ENCODE measurements around the gene ATAD3A.

The ATAD3A gene

DNA sequence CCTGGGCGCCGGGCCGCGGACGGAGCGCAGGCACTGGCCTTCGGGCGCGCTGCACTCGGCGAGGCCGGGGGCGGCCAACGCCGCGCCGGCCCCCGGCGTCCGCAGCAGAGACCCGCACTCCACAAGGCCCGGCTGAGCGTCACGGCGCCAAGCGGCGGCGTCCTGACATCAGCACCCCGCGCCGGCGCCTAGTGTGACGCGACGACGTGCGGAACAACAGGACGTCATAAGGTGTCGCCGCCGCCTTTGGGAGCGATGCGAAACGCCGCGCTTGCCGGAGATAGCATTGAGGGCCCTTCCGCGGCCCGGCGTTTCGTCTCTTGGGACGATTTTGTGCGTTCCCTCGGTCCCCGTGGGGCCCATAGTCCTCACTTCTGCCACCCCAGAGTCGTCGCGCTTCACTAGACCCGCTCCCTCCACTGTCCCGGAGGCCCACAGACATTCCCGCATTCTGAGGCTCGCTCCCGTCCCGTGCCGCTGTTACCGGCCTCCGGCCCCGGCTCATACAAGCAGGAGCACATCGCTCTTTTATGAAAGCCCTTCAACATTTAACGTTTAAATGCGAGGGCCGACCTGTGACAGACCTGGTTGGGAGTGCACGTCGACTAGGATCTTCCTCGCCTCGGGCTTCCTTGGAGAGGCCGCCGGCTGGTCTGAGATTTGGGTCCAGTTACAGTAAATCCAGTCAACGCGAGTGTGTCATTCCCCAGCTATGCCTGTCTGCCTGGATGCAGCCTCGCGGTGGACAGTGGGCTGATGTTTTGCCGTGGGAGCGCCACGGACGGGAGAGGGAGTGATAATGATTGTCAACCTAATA lies 63.0 kb downstream of the ATAD3A start, which contains the start of gene SSU72:
SSU72 (minus strand) TSS at position 143 of the 817 bp plus-strand sequence. CDS start 306 bp downstream, outside the sequence.
- peak; percentile 93 for DNase-seq (ENCODE audit: low spot score)
- peak; percentile 66 for FAIRE-seq

DNA sequence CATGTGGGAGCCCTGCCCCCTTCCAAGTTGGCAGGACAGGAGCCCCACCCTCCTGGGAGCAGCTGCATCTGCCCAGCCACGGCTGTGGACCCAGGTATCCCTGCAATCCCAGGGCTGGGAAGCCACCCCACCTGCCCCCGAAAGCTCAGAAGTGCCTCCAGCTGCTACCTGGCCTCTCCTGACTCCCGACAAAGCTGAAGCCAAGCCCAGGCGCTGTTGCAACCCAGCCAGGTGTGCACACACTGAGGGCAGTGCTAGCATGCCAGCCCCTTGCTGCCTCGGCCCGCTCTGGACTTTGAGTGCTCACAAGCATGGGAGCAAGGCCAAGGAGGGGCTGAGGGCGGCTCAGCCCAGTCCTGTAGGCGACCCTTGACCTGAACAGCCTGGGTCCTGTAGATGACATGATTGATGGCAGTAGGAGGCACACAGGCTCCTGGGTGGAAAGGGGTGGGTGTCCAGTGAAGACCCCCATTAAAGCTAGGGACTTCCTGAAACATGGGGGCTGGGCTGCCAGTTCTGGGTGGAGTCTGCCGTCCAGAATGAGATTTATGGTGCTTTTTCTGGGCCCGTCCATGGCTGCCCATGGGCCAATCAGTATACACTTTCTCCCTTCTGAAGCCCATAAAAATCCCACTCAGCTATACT lies 65.5 kb downstream of the ATAD3A start:
- FAIRE-seq (no peak), DNase-seq (ENCODE audit: low spot score) (no peak)

DNA sequence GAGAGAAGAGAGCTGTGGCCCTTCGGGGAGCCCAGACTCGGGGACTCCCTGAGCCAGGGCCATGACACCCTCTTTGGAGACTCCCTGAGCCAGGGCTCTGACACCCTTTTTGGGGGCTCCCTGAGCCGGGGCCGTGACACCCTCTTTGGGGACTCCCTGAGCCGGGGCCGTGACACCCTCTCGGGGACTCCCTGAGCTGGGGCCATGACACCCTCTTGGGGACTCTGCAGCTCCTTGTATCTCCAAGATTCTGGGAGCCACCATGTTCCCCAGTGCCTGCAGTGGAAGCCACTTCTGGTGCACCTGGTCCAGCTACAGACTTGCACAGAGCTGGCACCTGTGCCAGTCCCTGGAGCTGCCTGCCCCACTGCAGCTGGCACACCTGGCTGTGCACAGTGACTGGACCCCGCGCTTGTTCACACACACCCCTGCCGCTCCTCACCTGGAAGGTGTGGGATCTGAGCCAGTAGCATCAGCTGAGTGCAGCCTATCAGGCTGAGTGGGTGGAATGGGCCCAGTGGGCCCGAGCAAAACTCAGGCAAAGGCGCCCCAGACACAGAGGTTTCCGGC lies 66.5 kb downstream of the ATAD3A start:
- no peak for FAIRE-seq
- no peak for DNase-seq (ENCODE audit: low spot score)

DNA sequence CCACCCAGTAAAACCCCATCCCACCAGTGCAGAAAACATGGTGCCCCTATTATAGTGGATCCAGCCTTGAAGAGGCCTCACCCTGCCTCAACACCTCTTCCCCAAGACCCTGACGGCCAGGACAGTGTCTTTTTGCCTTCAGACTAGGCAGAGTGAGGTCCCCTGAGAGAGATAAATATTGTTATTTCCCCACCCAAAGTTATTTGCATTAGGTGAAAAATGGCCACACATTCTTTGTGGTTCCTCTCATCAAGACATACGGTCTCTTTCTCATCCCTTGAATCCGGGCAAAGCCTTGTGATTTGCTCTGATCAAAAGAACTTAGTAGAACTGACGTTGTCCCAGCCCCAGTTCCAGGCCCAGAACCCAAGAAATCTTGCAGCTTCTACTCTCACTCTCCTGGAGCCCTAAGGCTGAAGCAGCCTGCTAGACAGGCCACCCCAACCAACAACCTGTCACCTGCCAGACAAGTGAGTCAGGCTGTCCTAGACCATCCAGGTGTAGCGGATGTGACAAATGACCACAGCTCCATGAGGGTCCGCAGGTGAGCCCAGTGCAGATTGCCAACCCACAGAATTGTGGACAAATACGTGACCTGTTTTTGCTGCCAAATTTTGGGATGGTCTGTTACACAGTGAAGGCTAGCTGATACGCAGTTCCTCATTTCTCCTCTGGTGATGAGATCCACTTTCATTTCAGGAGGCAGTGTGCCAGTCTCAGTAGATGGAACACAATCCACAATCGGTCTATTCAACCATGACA lies 70.8 kb downstream of the ATAD3A start:
- no peak for FAIRE-seq
- DNase-seq (ENCODE audit: low spot score): no peak

DNA sequence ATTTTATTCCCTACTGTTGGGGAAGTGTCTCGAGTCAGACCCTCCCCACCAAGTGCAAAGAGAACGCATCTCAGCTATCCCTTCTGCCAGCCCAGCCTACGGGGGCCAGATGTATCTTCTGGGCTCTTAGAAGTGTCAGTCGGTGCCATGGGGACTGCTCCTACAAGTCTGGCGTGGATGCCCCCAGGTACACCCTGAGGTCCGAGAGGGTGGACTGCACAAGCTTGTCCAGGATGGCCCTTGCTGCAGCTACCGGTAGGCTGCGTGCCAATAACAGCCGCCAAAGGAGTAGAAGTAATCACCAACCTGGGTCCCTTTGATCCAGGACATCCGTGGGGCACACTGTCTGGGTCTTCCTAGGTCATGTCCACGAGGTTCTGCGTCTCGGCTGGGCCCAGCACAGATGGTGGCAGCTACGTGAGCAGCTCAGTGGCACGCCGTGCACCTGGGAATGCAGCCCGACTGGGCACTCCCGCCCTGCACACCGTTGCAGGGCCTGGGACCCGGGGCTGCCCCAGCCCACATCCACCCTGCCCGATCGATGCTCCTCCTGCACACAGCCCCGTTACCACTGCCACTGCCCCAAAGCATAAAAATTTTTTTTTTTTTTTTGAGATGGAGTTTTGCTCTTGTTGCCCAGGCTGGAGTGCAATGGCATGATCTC lies 71.5 kb downstream of the ATAD3A start:
- DNase-seq (ENCODE audit: low spot score) (no peak), FAIRE-seq (no peak)

Data from urothelium cell line (cell line).